A673 (cell line): Measurements from ENCODE around the gene STARD3. TPM values are rescaled to one million over a fixed set of nuclear protein-coding genes. Genes with fewer than 3 reads are reported as not detected.

Experiments
- BruUV-seq: library from RNA; stranded (reverse); fragments of 400-500 nt; replicated peaks from 2 replicates; lab custom pipeline; 2021; lab: Mats Ljungman, UMichigan
- CTCF ChIA-PET: fragments of 300-600 bp; sonication (Branson Sonifier 250); formaldehyde crosslinking; loops from one replicate; lab custom pipeline; 2022; ENCODE audit warnings: antibody characterized with exemption; lab: Charles Lee
- POLR2A ChIA-PET: fragments of 300-600 bp; sonication (Branson Sonifier 250); formaldehyde crosslinking; loops from one replicate; lab custom pipeline; 2022; ENCODE audit warnings: antibody characterized with exemption; ENCODE audit not compliant: low non-redundant PET; lab: Charles Lee
- DNase-seq: peaks from one replicate; pipeline ENCODE4 v3.0.0-alpha.2; 2015; ENCODE audit warnings: low spot score
- H3K27ac ChIP-seq: fragments of 200-600 bp; sonication (generic); 2 replicates; pipeline ENCODE4 v1.5.1; 2016; ENCODE audit warnings: mixed run types, low read depth, mild to moderate bottlenecking, mixed read lengths, antibody characterized with exemption, low read length; ENCODE audit not compliant: poor library complexity, severe bottlenecking
- H3K27me3 ChIP-seq: fragments of 200-600 bp; sonication (generic); replicated peaks from 2 replicates; pipeline ENCODE4 v1.6.1; 2017; ENCODE audit warnings: mixed run types, low read depth, mild to moderate bottlenecking, mixed read lengths, antibody characterized with exemption, low read length; ENCODE audit not compliant: insufficient read depth, poor library complexity
- H3K36me3 ChIP-seq: fragments of 200-600 bp; sonication (generic); 2 replicates; pipeline ENCODE4 v1.6.1; 2016; ENCODE audit warnings: mixed run types, mild to moderate bottlenecking, mixed read lengths, antibody characterized with exemption, low read length; ENCODE audit not compliant: insufficient read depth, poor library complexity, severe bottlenecking
- H3K4me1 ChIP-seq: fragments of 200-600 bp; sonication (generic); 2 replicates; pipeline ENCODE4 v1.6.1; 2017; ENCODE audit warnings: mixed run types, mild to moderate bottlenecking, mixed read lengths, antibody characterized with exemption, low read length; ENCODE audit not compliant: insufficient read depth, poor library complexity, severe bottlenecking
- H3K4me3 ChIP-seq: fragments of 200-600 bp; sonication (generic); 2 replicates; pipeline ENCODE4 v1.5.1; 2016; ENCODE audit warnings: low read depth, mixed run types, mild to moderate bottlenecking, mixed read lengths, low read length; ENCODE audit not compliant: poor library complexity, severe bottlenecking
- H3K9me3 ChIP-seq: fragments of 200-600 bp; sonication (generic); 2 replicates; pipeline ENCODE4 v1.6.1; 2016; ENCODE audit warnings: mixed run types, low read depth, mild to moderate bottlenecking, mixed read lengths, antibody characterized with exemption, low read length; ENCODE audit not compliant: poor library complexity, severe bottlenecking
- CTCF ChIP-seq: fragments of 300-800, 200-600 bp; sonication (generic); conservative IDR thresholded peaks from 2 replicates; pipeline ENCODE4 v1.5.1; 2017; ENCODE audit warnings: low read depth, mild to moderate bottlenecking, antibody characterized with exemption, low read length, moderate library complexity, mixed read lengths
- EZH2 ChIP-seq: fragments of 200-600 bp; sonication (generic); IDR thresholded peaks from 2 replicates; pipeline ENCODE4 v1.6.1; 2017; ENCODE audit warnings: borderline replicate concordance, low read depth, mild to moderate bottlenecking, mixed read lengths, antibody characterized with exemption, low read length; ENCODE audit not compliant: poor library complexity, severe bottlenecking
- intact Hi-C: fragments of 100-400 bp; cut with micrococcal nuclease; formaldehyde crosslinking; loops from one replicate; pipeline ENCODE4 v1.10.0; 2022; ENCODE audit not compliant: unreplicated experiment
- total RNA-seq: library from RNA; stranded (reverse); gene quantifications from 2 replicates; pipeline ENCODE4 v1.2.3, GENCODE V29; 2021

The STARD3 gene
- total RNA-seq, 1 experiment from 2014 or later = 21.3 TPM

- ChIA-PET CTCF (no interaction called here), POLR2A (no interaction called here)
- no peaks in the 10 kb centered on the region for H3K36me3 ChIP-seq
- H3K9me3 ChIP-seq = no peaks in the 10 kb centered on the region
- intact Hi-C loops = no loop called here
- peaks cover 99% of the 10 kb centered on the region for H3K27me3 ChIP-seq
- no peak for DNase-seq
- no peak overlapping the region for H3K4me3 ChIP-seq
- no peak for TF ChIP-seq EZH2
- TF ChIP-seq CTCF = no peak
- no peak overlapping the region for H3K27ac ChIP-seq
- no TSS peak for BruUV-seq
- no peaks in the 10 kb centered on the region for H3K4me1 ChIP-seq
Measured at GRCh38 chr17:39602533-39603303, 34.2 kb upstream of the STARD3 start.

GRCh38 chr17:39603304-39604016 lies 33.5 kb upstream of the STARD3 start:
- Histone ChIP-seq H3K4me3 (no peak overlapping the region), H3K4me1 (no peaks in the 10 kb centered on the region), H3K27ac (no peak overlapping the region), H3K9me3 (no peaks in the 10 kb centered on the region), H3K36me3 (no peaks in the 10 kb centered on the region), H3K27me3 (peaks cover 92% of the 10 kb centered on the region)
- ChIA-PET CTCF (no interaction called here), POLR2A (no interaction called here)
- intact Hi-C loops = no loop called here
- DNase-seq = no peak
- no peak for TF ChIP-seq EZH2
- no peak for TF ChIP-seq CTCF
- BruUV-seq = no TSS peak

GRCh38 chr17:39604911-39605491 lies 31.9 kb upstream of the STARD3 start:
- no TSS peak for BruUV-seq
- Histone ChIP-seq H3K36me3 (no peaks in the 10 kb centered on the region), H3K9me3 (no peaks in the 10 kb centered on the region), H3K4me3 (no peak overlapping the region), H3K4me1 (no peaks in the 10 kb centered on the region), H3K27me3 (peaks cover 76% of the 10 kb centered on the region), H3K27ac (no peak overlapping the region)
- no peak for DNase-seq
- CTCF ChIA-PET = no interaction called here
- POLR2A ChIA-PET = no interaction called here
- TF ChIP-seq CTCF = no peak
- no peak for TF ChIP-seq EZH2
- intact Hi-C loops = no loop called here
